GM06990 (cell line): Measurements from ENCODE around the gene MT4.

Experiments used
- DNase-seq: peaks from one replicate; pipeline ENCODE4 v3.0.0-alpha.2; 2011; ENCODE audit not compliant: insufficient read length; ENCODE audit errors: extremely low read depth
- H3K27me3 ChIP-seq: replicated peaks from 2 replicates; pipeline ENCODE4 v1.6.0; 2011; ENCODE audit warnings: low read length; ENCODE audit not compliant: control insufficient read depth, insufficient read depth
- H3K36me3 ChIP-seq: 2 replicates; pipeline ENCODE4 v1.5.1; 2011; ENCODE audit warnings: low read length; ENCODE audit not compliant: control insufficient read depth, insufficient read depth
- H3K4me3 ChIP-seq: replicated peaks from 2 replicates; pipeline ENCODE4 v1.5.1; 2011; ENCODE audit warnings: low read depth, mild to moderate bottlenecking, control low read depth, low read length
- CTCF ChIP-seq: IDR thresholded peaks from 2 replicates; pipeline ENCODE4 v1.5.1; 2011; ENCODE audit warnings: low read length, control low read depth, mild to moderate bottlenecking, inconsistent platforms; ENCODE audit not compliant: insufficient read depth, poor library complexity, severe bottlenecking

The MT4 gene

GRCh38 chr16:56588781-56589140 is 23.9 kb downstream of the MT4 start:
- peaks cover 8% of the 10 kb centered on the region for H3K27me3 ChIP-seq
- TF ChIP-seq CTCF: no peak
- no peaks in the 10 kb centered on the region for H3K36me3 ChIP-seq
- 0 out of 2 replicates have a peak overlapping the region, but pooled peaks have one; percentile 3 for H3K4me3 ChIP-seq
- DNase-seq: no peak

DNA sequence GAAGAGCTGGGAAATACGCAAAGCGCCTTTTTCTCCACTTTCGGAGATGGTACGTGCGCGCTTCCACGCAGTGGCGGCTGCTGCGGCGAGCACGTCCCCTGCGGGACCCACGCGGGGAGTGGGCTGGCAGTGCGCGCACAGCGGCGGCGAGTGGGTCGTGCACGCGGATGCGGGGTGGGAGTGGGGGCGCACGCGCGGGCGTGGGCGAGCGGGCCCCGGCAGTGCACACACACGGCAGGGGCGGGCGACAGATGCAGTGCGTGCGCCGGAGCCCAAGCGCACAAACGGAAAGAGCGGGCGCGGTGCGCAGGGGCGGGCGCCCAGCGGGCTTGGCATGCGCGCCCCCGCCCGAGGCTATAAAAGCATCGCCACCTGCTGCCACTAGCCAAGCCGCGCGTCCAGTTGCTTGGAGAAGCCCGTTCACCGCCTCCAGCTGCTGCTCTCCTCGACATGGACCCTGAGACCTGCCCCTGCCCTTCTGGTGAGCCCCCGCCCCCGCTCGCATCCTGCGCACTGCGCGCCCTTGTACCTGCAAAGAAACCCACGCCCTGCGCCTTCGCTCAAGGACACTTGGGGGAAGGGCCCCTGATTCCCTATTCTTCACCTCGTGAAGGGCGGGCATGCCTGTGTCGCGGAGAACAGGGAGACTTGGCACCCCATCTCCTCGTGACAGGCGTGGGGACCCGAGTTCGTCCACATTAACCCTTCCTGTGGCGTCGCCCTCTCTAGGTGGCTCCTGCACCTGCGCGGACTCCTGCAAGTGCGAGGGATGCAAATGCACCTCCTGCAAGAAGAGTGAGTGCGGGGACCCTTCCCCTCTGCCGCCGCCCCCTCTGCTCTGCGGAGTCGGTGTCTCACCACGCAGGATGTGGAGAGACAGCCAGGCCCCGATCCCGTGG is 24.5 kb downstream of the MT4 start, which contains the start of gene MT3:
Gene MT3 (plus strand): TSS at position 388 of the 899 bp plus-strand sequence. CDS start 63 bp downstream, at position 451.
- TF ChIP-seq CTCF: no peak
- Histone ChIP-seq H3K36me3 (no peaks in the 10 kb centered on the region), H3K4me3 (peak within 1 kb of the TSS; percentile 3; the same call in 1 of the 2 replicates), H3K27me3 (peaks cover 8% of the 10 kb centered on the region)
- DNase-seq: no peak

DNA sequence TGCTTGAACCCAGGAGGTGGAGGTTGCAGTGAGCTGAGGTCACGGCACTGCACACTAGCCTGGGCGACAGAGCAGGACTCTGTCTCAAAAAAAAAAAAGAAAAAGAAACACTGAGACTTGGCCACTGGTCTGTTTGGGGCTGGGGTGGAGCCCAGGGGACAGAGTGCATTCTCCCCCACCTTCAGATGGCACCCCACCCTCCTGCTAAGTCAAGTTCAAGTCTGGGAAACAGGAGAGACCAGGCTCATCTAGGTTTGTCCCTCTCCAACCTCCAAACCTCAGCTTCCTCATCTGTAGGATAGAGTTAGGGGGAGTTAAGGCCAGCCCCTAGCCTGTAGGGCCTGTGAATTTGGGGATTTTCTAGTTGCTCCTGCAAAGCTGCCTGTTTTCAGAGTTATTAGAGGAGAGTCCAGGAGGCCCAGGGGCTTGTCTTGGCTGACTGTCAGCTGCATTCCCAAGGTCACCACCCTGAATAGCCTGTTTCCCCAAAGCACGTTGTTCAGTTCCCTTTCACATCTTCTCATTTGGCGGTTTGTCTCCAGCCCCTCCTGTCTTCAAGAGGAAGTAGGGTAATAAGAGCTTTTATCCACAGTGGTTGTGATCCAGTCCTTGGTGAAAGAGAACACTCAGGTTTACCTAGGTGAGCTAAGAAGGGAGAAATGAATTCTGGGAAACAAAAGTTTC is 26.6 kb downstream of the MT4 start:
- H3K36me3 ChIP-seq: no peaks in the 10 kb centered on the region
- H3K27me3 ChIP-seq: peaks cover 8% of the 10 kb centered on the region
- no peak for TF ChIP-seq CTCF
- H3K4me3 ChIP-seq: no peak overlapping the region
- no peak for DNase-seq

- Histone ChIP-seq H3K36me3 (no peaks in the 10 kb centered on the region), H3K27me3 (peaks cover 8% of the 10 kb centered on the region), H3K4me3 (no peak overlapping the region)
- no peak for TF ChIP-seq CTCF
- no peak for DNase-seq
These were observed 28.9 kb downstream of the MT4 start for GRCh38 chr16:56593573-56594291.

- no peak for TF ChIP-seq CTCF
- Histone ChIP-seq H3K27me3 (peaks cover 8% of the 10 kb centered on the region), H3K36me3 (no peaks in the 10 kb centered on the region), H3K4me3 (no peak overlapping the region)
- no peak for DNase-seq
These were observed 29.4 kb downstream of the MT4 start for GRCh38 chr16:56594292-56594619.
